GM19351 (cell line): ENCODE measurements around the gene ANAPC16.

Source experiments
- ATAC-seq: cut with Tn5 transposase; IDR thresholded peaks from one replicate; pipeline ENCODE4 v1.9.1; 2021; ENCODE audit warnings: mild to moderate bottlenecking, moderate library complexity; ENCODE audit not compliant: unreplicated experiment

The ANAPC16 gene

DNA sequence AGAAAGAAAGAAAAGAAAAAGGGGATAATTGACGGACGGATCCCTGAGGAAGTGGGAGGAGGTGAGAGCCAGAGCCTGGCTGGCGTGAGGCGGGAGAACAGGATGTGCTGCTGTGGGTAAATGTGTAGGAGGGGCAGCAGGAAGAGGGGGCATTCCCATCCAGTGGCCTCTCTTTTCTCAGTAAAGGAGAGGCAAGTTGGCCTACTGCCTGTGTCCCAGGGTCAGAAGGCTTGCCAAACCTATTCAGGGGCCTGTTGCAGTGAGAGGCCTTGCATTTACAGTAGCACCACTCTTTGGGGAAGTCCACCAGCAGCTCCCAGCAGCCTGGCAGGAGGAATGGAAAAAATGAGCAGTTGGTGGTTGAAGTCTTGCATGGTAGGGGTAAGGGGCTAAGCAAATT lies 26.9 kb downstream of the ANAPC16 start:
- ATAC-seq, result no peak

GRCh38 chr10:72243822-72244437 lies 28.1 kb downstream of the ANAPC16 start:
- ATAC-seq, result no peak

GRCh38 chr10:72244573-72245038 lies 28.8 kb downstream of the ANAPC16 start:
- no peak for ATAC-seq

- no peak for ATAC-seq
Measured at GRCh38 chr10:72245949-72246525, 30.2 kb downstream of the ANAPC16 start.

- ATAC-seq, result peak; percentile 90
Measured at GRCh38 chr10:72248468-72249151, 32.8 kb downstream of the ANAPC16 start.

- ATAC-seq, result peak; percentile 14
Measured at GRCh38 chr10:72249176-72249862, 33.5 kb downstream of the ANAPC16 start.

GRCh38 chr10:72250666-72251065 lies 34.9 kb downstream of the ANAPC16 start:
- no peak for ATAC-seq

- ATAC-seq, result no peak
Measured at GRCh38 chr10:72251635-72252034, 35.8 kb downstream of the ANAPC16 start.

DNA sequence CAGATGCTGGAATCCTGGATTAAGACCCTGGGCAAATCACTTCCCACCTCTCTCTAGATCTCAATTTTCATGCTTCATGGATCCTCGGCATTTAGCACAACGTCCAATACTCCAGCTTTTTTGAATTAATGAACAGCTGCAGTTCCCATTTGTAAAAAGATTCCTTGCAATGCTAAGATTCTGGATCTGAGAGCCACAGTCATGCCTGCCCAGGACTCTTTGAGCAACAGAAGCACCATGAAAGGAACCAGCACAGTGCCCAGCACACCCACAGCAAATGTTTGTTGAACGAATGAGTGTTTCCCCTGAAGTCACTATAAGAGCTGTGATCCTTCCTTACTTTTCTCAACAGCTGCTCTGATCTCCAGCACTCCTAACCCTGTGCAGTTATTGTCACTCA lies 37.2 kb downstream of the ANAPC16 start:
- no peak for ATAC-seq

DNA sequence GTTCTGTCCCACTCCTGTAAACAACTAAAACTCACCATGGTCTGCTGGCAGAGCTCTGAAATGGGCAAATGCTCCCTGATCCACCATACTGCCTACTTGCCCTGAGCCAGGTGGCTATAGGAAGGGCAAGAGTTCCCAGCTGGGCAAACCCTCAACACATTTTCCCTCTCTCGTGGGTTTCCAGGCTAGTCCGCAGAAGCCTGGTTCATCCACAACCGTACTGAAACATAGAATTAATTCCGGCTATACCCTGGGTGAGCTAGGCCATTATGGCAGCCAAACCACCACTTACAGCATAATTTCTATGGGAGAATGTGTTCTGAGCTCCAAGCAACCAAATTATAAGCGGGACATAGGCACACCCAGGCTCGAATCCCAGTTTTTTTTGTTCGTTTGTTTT lies 37.8 kb downstream of the ANAPC16 start:
- ATAC-seq, result no peak

DNA sequence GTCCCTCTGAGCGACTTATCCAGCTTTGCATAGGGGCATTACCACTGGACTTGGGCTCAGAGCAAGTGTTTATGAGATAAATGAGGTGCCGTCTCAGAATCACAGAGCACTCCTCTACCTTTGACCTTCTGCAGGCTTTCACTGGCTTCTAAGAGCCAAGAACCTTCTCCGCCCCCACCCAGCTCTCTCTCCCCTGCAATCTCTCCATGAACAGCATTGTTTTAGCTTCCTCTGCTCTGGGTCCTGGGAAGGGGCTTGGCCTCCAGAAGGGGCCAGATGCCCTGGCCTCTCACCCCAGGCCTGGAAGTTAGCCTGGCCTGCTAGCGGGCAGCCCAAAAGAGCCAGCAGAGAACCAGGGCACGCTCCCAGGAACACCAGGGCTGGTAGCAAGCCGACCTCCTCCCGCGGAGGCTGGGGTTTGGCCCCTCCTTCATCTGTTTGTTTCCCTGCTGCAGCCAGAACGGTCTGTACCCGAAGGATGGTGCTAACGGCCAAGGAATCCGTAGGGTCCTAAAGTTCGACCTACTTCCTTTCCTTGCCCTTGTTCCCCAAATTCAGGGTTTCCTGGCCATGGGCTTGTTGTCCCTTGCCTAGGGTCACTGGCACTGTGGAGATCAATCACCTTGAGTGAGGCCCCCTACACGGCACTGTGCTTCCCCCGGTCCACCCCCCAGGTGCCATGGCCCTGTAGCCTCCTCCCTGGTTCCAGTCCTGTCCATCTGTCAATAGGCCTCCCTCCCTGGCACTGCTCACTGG lies 39.2 kb downstream of the ANAPC16 start:
- ATAC-seq, result no peak

DNA sequence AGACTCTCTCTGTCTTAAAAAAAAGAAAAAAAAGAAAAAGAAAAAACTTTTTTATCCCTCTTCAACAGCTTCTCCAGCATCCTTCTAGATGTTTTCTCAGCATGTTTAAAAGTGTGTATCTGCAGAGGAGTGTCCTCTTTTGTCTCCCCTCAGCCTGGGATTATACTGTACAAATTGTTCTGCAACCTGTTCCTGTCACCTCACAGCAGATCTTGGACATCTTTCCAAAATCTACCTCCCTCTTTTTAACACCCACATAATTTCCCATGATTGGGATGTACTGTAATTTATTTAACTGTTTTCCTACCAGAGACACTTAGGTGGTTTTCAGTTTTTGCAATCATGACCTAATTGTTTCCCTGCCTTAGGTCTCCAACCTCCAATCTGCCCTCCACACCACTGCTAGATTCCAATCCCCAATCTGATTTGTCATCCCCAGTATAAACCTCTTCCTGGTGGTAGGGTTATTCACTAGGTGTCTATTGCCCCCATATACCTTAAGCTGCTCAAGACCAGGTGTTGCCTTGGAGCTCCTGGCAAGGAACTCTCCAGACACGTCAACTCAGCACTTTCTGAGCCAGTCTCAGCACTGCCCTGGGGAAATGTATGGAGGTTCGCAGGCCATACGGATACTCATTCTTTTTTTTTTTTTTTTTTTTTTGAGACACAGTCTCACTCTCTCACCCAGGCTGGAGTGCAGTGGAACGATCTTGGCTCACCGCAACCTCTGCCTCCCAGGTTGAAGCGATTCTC lies 40.3 kb downstream of the ANAPC16 start:
- ATAC-seq, result no peak

- no peak for ATAC-seq
Measured at GRCh38 chr10:72257051-72257892, 41.5 kb downstream of the ANAPC16 start.

- no peak for ATAC-seq
Measured at GRCh38 chr10:72258617-72259016, 42.8 kb downstream of the ANAPC16 start.

GRCh38 chr10:72259491-72260238 lies 43.9 kb downstream of the ANAPC16 start:
- ATAC-seq, result no peak

DNA sequence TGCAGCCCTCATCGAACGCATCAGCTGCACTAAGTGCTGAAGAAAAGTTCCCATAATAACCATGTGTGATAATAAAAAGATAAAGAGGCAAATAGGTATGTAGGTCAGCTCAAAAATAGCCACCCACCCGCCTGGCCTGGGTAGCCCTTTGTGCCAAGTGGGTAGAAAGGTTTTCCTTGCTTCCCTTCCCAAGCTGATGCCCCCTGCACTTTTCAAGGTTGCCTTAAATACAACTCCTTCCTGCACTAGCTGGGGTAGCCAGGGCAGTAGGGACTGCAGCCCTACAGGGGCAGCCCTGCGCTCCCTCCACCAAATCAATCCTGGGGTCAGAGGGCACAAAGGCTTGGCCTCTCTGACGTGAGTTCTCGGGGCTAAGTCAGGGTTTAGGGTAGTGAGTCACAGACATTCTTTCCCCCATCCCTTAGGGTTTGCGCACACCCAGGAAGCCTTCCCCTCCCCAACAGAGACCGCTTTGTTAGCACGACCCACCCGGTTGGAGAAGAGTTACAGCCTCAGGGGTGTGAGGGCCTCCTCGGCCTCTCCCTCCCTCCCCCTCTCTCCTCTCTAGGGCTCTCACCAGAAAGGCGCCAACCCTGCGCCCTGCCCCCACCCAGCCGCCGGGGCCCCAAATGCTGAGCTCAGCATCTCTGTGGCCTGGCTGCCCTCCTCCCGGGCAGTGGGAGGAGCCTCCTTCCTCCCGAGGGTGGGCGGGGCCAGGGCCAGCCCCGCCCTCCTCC lies 44.6 kb downstream of the ANAPC16 start:
- peak; percentile 54 for ATAC-seq

GRCh38 chr10:72260976-72261783 lies 45.4 kb downstream of the ANAPC16 start:
- ATAC-seq, result peak; percentile 55
